NCI-H1436 (cell line): ENCODE data around the gene ARMC9.
A peak's percentile ranks its signal among the peaks of the same experiment; 100 is the strongest.
"Not testable (repeated sequence)": the region's sequence is repeated elsewhere in the genome, so short reads cannot be mapped to it uniquely, and the experiment has no call there.

Source experiments
- DNase-seq: peaks from one replicate; lab custom pipeline; 2025; lab: John Stamatoyannopoulos, UW

The ARMC9 gene

DNA sequence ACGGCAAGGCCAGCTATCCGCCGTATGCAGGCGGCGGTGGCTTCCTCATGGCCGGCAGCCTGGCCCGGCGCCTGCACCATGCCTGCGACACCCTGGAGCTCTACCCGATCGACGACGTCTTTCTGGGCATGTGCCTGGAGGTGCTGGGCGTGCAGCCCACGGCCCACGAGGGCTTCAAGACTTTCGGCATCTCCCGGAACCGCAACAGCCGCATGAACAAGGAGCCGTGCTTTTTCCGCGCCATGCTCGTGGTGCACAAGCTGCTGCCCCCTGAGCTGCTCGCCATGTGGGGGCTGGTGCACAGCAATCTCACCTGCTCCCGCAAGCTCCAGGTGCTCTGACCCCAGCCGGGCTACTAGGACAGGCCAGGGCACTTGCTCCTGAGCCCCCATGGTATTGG lies 200.2 kb downstream of the ARMC9 start:
- DNase-seq: no peak

- DNase-seq: no peak
These were observed 200.8 kb downstream of the ARMC9 start for GRCh38 chr2:231399046-231399852.

- DNase-seq: no peak
These were observed 201.6 kb downstream of the ARMC9 start for GRCh38 chr2:231399853-231400680.

GRCh38 chr2:231400681-231401080 lies 202.2 kb downstream of the ARMC9 start:
- DNase-seq: not testable (repeated sequence)

DNA sequence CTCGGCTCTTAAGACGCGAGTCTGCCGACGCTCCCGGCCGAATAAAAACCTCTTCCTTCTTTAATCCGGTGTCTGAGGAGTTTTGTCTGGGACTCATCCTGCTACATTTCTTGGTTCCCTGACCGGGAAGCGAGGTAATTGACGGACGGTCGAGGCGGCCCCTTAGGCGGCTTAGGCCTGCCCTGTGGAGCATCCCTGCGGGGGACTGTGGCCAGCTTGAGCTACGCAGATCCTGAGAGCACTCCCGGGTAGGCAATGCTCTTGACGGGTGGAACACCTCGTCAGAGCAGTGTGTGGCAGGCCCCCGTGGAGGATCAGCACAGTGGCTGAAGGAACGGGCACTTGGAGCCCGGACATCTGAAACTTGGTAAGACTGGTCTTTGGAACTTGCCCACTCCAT lies 202.7 kb downstream of the ARMC9 start:
- DNase-seq: not testable (repeated sequence)

DNA sequence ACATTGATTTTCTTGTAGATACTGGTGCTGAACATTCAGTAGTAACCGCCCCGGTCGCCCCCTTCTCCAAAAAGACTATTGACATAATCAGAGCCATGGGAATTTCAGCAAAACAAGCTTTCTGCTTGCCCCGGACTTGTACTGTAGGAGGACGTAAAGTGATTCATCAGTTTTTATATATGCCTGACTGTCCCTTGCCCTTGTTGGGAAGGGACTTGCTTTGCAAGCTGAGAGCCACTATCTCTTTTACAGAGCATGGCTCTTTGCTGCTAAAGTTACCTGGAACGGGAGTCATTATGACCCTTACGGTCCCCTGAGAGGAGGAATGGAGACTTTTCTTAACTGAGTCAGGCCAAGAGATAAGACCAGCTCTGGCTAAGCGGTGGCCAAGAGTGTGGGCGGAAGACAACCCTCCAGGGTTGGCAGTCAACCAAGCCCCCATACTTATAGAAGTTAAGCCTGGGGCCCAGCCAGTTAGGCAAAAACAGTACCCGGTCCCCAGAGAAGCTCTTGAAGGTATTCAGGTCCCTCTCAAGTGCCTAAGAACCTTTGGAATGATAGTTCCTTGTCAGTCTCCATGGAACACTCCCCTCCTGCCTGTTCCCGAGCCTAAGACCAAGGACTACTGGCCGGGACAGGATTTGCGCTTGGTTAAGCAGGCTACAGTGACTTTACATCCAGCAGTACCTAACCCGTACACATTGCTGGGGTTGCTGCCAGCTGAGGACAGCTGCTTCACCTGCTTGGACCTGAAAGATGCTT lies 205.2 kb downstream of the ARMC9 start:
- not testable (repeated sequence) for DNase-seq

- not testable (repeated sequence) for DNase-seq
These were observed 205.8 kb downstream of the ARMC9 start for GRCh38 chr2:231404183-231404578.

DNA sequence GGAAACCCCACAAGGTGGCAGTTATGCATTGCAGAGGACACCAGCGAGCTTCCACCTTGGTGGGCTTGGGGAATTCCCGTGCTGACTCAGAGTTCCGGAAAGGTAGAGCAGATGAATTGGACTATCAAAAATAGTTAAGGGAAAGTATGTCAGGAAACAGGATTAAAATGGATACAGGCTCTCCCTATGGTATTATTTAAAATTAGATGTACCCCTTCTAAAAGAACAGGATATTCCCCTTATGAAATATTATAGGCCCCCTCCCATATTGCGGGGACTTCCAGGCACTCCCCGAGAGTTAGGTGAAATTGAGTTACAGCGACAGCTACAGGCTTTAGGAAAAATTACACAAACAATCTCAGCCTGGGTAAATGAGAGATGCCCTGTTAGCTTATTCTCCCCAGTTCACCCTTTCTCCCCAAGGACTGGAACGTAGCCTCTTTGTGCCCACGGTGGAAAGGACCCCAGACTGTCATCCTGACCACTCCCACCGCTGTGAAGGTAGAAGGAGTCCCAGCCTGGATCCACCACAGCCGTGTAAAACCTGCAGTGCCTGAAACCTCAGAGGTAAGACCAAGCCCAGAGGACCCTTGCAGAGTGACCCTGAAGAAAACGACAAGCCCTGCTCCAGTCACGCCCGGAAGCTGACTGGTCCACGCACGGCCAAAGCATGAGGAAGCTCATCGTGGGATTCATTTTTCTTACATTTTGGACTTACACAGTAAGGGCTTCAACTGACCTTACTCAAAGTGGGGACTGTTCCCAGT lies 207.4 kb downstream of the ARMC9 start:
- DNase-seq: not testable (repeated sequence)

GRCh38 chr2:231407686-231408085 lies 209.3 kb downstream of the ARMC9 start:
- DNase-seq: not testable (repeated sequence)

GRCh38 chr2:231408304-231408703 lies 209.9 kb downstream of the ARMC9 start:
- not testable (repeated sequence) for DNase-seq

DNA sequence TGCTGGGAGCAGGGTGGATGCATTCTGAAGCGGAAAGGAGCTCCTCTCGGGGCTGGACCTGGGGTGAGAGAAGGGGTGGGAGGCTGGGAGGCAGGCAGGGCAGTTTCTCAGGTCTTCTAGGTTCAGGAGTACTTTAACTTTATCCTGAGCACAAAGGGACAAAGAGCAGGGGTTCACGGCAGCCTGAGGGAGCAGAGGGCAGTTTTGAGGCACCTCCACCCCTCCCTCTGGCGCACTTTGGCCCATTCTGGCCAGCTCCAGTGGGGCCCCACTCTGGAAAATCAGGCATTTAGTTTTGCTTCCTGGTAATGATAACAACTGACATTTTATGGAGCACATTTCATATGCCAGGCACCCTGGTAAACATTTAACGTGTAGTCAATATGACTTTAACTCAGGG lies 211.3 kb downstream of the ARMC9 start:
- DNase-seq: no peak

DNA sequence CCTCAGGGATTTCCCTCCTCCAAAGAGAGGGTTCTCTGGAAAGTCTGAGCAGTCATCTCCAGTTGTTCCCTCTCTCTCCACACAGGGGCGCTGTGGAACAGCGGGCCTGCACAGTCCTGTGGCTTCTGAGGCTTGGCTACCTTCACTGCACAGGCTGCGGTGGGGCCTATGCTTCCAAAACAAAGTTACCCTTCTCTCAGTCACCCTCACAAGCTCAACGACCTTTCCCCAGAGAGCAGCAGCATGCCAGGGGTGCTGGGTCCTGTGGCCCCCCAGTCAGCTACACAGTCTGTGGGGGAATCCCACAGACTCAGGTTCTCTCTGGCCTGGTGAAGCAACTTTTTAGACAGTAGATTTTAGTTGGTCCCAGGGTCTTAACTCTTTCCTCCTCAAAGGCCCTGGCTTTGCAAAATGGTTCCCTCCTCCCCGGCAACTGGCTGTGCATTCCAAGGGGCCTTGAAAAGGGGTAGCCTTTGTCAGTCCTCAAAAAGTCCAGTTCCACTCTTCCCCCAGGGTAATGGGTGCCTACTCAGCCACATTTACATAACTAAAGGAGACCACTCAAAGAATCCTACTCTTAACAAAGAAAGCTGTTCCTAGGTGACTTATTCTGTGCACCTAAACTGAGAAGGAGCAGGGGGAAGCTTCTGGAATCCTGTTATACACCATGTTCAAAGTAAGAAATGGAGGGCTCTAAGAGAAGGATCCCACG lies 212.0 kb downstream of the ARMC9 start:
- no peak for DNase-seq

DNA sequence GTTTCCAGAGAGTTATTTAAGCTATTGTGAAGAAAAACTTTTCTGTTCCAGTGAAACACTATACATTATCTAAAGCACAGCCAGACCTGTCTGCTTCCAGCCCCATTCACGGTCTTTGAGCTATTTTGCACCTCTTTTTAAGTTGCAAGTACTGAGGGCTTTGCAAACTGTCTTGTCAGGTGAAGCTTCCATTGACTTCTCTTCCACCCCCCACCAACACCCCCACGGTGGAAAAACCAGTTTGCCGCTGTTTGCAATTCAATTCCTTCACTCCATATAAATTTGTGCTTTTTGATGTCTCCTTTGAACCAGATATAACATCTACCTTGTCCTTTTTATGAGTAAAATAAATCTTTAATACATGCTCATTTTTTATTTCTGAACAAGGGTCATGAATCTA lies 212.8 kb downstream of the ARMC9 start:
- no peak for DNase-seq

DNA sequence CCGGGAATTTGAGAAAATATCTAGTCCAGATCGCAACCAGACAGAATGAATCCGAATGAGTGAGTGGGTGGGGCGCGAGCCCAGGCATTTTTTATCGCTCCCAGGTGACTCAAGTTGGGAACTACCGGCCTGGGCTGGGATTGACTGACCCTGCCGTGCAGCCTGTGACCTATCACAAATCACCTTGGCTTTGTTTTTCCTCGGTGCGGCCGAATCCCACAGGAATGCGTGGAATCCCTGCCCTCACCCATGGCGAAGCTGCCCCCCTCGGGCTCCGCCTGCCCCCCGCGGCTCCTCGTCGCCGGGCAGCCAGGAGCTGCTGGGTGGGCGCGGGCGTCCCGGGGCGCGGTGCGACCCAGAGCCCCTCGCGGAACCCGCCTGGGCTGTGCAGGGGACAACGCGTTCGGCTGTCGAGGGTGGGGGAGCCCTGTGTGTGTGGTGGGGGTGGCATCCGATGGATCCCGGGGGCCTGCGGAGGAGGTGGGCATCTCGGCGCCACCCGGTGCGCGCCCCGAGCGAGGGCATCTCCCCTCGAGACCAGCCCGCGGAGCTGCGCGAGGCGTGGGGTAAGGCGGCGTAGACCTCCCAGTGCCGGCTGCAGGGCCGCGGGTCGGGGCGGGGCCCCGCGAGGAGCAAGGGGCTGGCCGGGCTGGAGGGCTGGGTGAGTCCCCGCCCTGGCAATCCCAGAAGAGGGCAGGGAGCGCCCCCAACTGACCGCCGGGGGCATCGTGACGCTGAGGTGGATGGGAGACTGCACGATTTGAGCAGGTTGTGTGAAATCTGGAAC lies 213.6 kb downstream of the ARMC9 start:
- DNase-seq: peak; percentile 62

- DNase-seq: no peak
These were observed 214.2 kb downstream of the ARMC9 start for GRCh38 chr2:231412618-231412963.

- no peak for DNase-seq
These were observed 215.0 kb downstream of the ARMC9 start for GRCh38 chr2:231413456-231413855.

DNA sequence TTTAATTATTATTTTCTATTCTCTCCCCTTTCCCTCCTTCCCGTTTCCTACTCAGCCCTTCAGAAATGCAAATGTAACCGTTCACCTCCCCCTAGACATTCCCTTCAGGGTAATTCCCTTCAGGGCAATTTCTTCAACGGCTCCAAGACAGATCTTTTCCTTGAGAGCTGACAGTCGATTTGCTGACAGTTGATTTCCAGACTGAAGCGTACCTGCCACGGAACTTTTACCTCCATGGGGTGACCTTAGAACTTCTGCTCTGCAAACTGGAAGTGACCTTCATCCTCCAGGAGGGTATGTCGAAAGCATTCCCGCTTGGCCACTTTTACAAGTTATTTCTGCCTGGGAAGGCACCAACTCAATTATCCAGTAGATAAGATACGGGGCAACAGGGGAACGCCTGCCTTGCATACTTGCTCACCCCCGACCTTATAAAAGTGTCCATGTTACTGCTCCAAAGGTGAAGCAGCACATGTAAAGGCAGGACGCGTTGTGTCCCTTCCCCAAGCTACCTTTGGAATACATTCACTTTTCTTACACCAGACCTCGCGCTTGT lies 215.6 kb downstream of the ARMC9 start:
- no peak for DNase-seq

- no peak for DNase-seq
These were observed 216.6 kb downstream of the ARMC9 start for GRCh38 chr2:231415029-231415428.

GRCh38 chr2:231418820-231419640 lies 220.6 kb downstream of the ARMC9 start:
- DNase-seq: no peak
